Mesendoderm (in vitro differentiated cells): ENCODE data around the gene GID4.

Experiments used
- DNase-seq: peaks from one replicate; pipeline ENCODE4 v3.0.0; 2013
- H2AK5ac ChIP-seq: 2 replicates; pipeline ENCODE4 v1.6.1; 2013; ENCODE audit warnings: low read length, inconsistent platforms
- H2BK120ac ChIP-seq: 2 replicates; pipeline ENCODE4 v1.6.1; 2013; ENCODE audit warnings: low read depth, mild to moderate bottlenecking, low read length, moderate library complexity, mixed read lengths
- H2BK15ac ChIP-seq: replicated peaks from 2 replicates; pipeline ENCODE4 v1.6.1; 2013; ENCODE audit warnings: low read depth, mild to moderate bottlenecking, moderate library complexity
- H2BK5ac ChIP-seq: 2 replicates; pipeline ENCODE4 v1.6.1; 2013; ENCODE audit warnings: low read length, inconsistent platforms
- H3K18ac ChIP-seq: 2 replicates; pipeline ENCODE4 v1.6.1; 2013; ENCODE audit warnings: mild to moderate bottlenecking, low read length, mixed read lengths
- H3K23ac ChIP-seq: one replicate; pipeline ENCODE4 v1.6.1; 2013; ENCODE audit warnings: low read length
- H3K27ac ChIP-seq: 2 replicates; pipeline ENCODE4 v1.5.1; 2013; ENCODE audit warnings: low read depth, mild to moderate bottlenecking, inconsistent platforms, low read length, moderate library complexity
- H3K27me3 ChIP-seq: 2 replicates; pipeline ENCODE4 v1.6.1; 2013; ENCODE audit warnings: low read length, control low read depth, mild to moderate bottlenecking, inconsistent platforms; ENCODE audit not compliant: insufficient read depth, poor library complexity
- H3K36me3 ChIP-seq: 2 replicates; pipeline ENCODE4 v1.6.1; 2013; ENCODE audit warnings: low read length, inconsistent platforms; ENCODE audit not compliant: control insufficient read depth, insufficient read depth
- H3K4ac ChIP-seq: one replicate; pipeline ENCODE4 v1.6.1; 2013; ENCODE audit warnings: low read depth, mild to moderate bottlenecking, low read length, moderate library complexity
- H3K4me1 ChIP-seq: 2 replicates; pipeline ENCODE4 v1.6.1; 2013; ENCODE audit warnings: low read depth, low read length, inconsistent platforms; ENCODE audit not compliant: control insufficient read depth
- H3K4me2 ChIP-seq: 2 replicates; pipeline ENCODE4 v1.6.1; 2013; ENCODE audit warnings: low read length
- H3K4me3 ChIP-seq: 2 replicates; pipeline ENCODE4 v1.5.1; 2013; ENCODE audit warnings: mild to moderate bottlenecking, low read length
- H3K56ac ChIP-seq: one replicate; pipeline ENCODE4 v1.6.1; 2013; ENCODE audit warnings: low read length
- H3K79me1 ChIP-seq: 2 replicates; pipeline ENCODE4 v1.6.1; 2013; ENCODE audit warnings: low read length, inconsistent platforms
- H3K79me2 ChIP-seq: 2 replicates; pipeline ENCODE4 v1.6.1; 2013; ENCODE audit warnings: mild to moderate bottlenecking, low read length; ENCODE audit not compliant: control insufficient read depth, insufficient read depth
- H3K9ac ChIP-seq: 2 replicates; pipeline ENCODE4 v1.6.1; 2013; ENCODE audit warnings: low read length, inconsistent platforms
- H4K5ac ChIP-seq: one replicate; pipeline ENCODE4 v1.6.1; 2013; ENCODE audit warnings: low read length
- H4K8ac ChIP-seq: one replicate; pipeline ENCODE4 v1.6.1; 2013; ENCODE audit warnings: low read depth, mild to moderate bottlenecking, control low read depth, low read length, moderate library complexity
- WGBS: extraction: QIAGEN DNeasy Blood & Tissue Kit; methylation state at CpG from one replicate; pipeline ENCODE4 v1.1.7; 2013; ENCODE audit warnings: low lambda C conversion rate, missing lambda C conversion rate; ENCODE audit not compliant: insufficient coverage; ENCODE audit errors: extremely low coverage; 5-methylcytosine and 5-hydroxymethylcytosine counted together

Gene GID4

DNA sequence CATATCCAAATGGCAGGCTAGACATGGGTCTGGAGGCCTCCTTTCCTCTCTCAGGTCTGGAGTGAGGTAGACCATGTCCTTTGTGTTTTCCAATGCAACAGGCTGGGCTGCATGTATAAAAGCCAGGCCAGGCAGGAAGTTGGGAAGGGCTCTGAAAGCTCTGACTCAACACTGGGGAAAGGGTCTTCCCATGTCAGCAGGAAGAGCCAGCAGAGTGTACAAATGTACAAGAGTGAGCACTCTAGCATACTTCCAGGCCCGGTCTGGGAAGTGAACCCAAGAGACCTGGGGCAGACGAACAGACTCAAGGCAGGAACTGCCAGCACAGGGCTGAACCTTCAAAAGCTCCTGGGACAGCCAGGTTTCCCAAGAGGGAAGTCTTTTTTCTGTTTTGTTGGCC is 7.3 kb upstream of the GID4 start:
- Histone ChIP-seq H3K4ac (no peak overlapping the region), H3K4me3 (no peak overlapping the region), H3K4me2 (no peak overlapping the region), H4K5ac (no peak overlapping the region), H3K27ac (no peak overlapping the region), H3K18ac (no peak overlapping the region), H2AK5ac (no peak overlapping the region), H3K27me3 (no peaks in the 10 kb centered on the region), H3K79me1 (no peaks in the 10 kb centered on the region), H2BK120ac (no peak overlapping the region), H3K36me3 (no peaks in the 10 kb centered on the region), H3K4me1 (peaks cover 2% of the 10 kb centered on the region), H3K56ac (no peak overlapping the region), H4K8ac (no peak overlapping the region), H2BK15ac (no peak overlapping the region), H3K9ac (no peak overlapping the region), H2BK5ac (no peak overlapping the region), H3K23ac (no peak overlapping the region), H3K79me2 (no peaks in the 10 kb centered on the region)
- WGBS, result no CpG with 5 or more reads among the region's 2 CpGs
- DNase-seq, result no peak

DNA sequence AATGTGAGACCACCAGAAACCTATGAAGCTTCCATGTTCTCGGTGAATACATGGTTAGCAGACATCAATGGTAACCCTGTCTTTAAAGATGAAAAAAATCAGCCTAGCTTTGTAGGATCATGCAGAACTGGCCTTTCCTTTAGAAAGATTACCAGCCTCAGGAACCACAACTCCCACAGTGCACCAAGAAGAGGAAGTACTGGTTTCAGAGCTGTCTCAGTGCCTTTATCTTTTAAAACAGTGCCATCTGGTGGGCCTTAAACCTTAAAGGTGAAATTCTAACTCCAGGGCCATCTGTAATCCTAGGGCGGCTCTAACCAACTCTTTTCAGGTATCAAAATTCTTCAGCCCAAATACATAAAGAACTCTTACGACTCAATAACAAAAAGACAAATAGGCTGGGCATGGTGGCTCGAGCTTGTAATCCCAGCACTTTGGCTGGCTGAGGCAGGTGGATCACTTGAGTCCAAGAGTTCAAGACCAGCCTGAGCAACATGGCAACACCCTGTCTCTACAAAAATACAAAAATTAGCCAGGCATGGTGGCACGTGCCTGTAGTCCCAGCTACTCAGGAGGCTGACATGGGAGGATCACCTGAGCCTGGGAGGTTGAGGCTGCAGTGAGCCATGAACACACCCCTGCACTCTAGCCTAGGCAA is 5.6 kb upstream of the GID4 start:
- Histone ChIP-seq H3K27ac (no peak overlapping the region), H4K8ac (no peak overlapping the region), H3K79me1 (peaks cover 6% of the 10 kb centered on the region), H3K4me3 (no peak overlapping the region), H3K56ac (no peak overlapping the region), H2AK5ac (no peak overlapping the region), H3K23ac (no peak overlapping the region), H2BK120ac (no peak overlapping the region), H2BK15ac (no peak overlapping the region), H3K4me1 (peaks cover 6% of the 10 kb centered on the region), H3K4me2 (no peak overlapping the region), H3K27me3 (no peaks in the 10 kb centered on the region), H3K79me2 (no peaks in the 10 kb centered on the region), H3K36me3 (no peaks in the 10 kb centered on the region), H3K18ac (no peak overlapping the region), H3K9ac (no peak overlapping the region), H4K5ac (no peak overlapping the region), H3K4ac (no peak overlapping the region), H2BK5ac (no peak overlapping the region)
- DNase-seq, result peak; percentile 91
- no CpG with 5 or more reads among the region's 5 CpGs for WGBS

DNA sequence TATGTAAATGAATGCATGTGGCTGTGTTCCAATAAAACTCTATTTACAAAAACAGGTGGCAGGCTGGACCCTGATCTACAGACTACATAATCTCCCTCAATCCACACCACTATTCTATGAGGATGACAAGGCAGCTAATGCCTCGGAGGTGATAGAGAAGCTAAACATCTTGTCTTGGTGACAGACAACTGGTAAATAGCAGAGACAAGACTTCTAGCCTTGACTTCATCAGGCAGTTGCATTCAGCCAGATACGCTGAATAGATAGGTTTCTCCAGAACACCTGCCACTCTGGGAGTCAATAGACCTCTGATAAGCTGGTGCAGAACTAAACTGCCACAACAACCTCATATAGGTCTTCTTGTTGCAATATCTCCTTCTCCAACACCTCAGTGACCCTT is 3.5 kb upstream of the GID4 start:
- Histone ChIP-seq H2BK15ac (no peak overlapping the region), H3K79me2 (no peaks in the 10 kb centered on the region), H4K5ac (no peak overlapping the region), H3K27me3 (no peaks in the 10 kb centered on the region), H3K56ac (no peak overlapping the region), H2BK5ac (no peak overlapping the region), H3K23ac (no peak overlapping the region), H3K18ac (no peak overlapping the region), H3K36me3 (no peaks in the 10 kb centered on the region), H4K8ac (no peak overlapping the region), H3K9ac (no peak overlapping the region), H3K4me2 (no peak overlapping the region), H2BK120ac (no peak overlapping the region), H3K79me1 (peaks cover 10% of the 10 kb centered on the region), H3K4ac (no peak overlapping the region), H3K4me1 (peaks cover 7% of the 10 kb centered on the region), H3K4me3 (no peak overlapping the region), H2AK5ac (no peak overlapping the region), H3K27ac (no peak overlapping the region)
- no CpG with 5 or more reads among the region's 2 CpGs for WGBS
- peak; percentile 86 for DNase-seq

DNA sequence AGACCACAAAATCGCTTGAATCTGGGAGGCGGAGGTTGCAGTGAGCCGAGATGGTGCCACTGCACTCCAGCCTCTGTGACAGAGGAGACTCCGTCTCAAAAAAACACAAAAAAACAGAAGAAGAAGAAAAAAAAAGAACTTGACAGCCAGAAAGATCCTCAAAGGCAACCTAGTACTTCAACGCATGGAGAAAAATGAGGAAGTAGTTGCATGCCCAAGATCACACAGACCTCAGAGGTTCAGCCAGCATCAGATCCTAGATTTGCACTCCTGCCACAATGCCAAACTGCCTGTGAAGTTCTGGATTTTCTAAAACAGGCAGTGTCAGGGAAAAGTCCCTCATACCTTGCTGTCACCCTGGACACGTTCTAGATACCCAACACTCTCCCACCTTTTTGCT is 1.7 kb upstream of the GID4 start:
- Histone ChIP-seq H2BK5ac (no peak overlapping the region), H3K9ac (no peak overlapping the region), H3K4me3 (no peak overlapping the region), H3K56ac (peak overlapping the region; percentile 46), H3K18ac (no peak overlapping the region), H2BK15ac (no peak overlapping the region), H4K8ac (no peak overlapping the region), H3K79me2 (peaks cover 2% of the 10 kb centered on the region), H3K36me3 (no peaks in the 10 kb centered on the region), H3K4me2 (no peak overlapping the region), H3K4ac (no peak overlapping the region), H3K79me1 (peaks cover 14% of the 10 kb centered on the region), H3K23ac (no peak overlapping the region), H3K4me1 (peaks cover 7% of the 10 kb centered on the region), H2BK120ac (no peak overlapping the region), H4K5ac (no peak overlapping the region), H2AK5ac (no peak overlapping the region), H3K27ac (no peak overlapping the region), H3K27me3 (no peaks in the 10 kb centered on the region)
- DNase-seq, result no peak
- no CpG with 5 or more reads among the region's 6 CpGs for WGBS

DNA sequence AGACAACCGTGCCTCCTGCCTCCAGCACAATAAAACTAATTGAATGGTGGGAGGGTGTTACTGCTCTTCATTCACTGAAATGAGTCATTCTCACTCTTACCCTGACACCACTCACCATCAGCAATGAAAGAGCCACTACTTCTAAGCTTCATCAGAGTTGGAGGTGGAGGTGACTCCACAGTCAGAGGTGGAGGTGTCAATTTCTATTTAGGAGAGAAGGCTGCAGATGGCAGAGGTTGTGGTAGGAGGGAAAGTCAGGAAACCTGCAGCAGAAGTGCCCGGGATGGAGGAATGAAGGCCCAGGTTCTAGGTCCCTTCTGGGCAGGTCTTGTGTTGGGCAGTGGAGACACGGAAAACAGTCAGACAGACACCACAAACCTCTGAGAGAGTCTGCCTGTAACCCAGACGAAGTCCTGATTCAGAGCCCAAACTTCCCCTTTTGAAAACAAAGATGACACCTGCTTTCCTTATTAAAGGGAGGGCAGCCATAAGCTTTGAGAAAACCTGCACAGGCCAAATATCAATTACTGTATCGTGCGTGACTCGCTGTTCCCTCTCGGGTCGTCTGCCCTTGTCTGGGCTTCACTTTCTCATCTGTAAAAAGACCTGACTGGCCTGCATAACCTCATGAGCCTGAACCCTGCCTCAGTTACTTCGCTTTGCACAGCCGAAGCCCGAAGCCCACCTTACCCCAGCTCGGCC is 908 bp upstream of the GID4 start:
- no peak overlapping the region for H2BK15ac ChIP-seq
- peak overlapping the region; percentile 39 for H3K18ac ChIP-seq
- H3K56ac ChIP-seq, result peak overlapping the region; percentile 83
- no peak overlapping the region for H3K4ac ChIP-seq
- H4K8ac ChIP-seq, result no peak overlapping the region
- no peak overlapping the region for H3K27ac ChIP-seq
- H2AK5ac ChIP-seq, result no peak overlapping the region
- H3K79me1 ChIP-seq, result peaks cover 14% of the 10 kb centered on the region
- peaks cover 7% of the 10 kb centered on the region for H3K4me1 ChIP-seq
- no peaks in the 10 kb centered on the region for H3K36me3 ChIP-seq
- no peak overlapping the region for H4K5ac ChIP-seq
- peak; percentile 24 for DNase-seq
- peaks cover 2% of the 10 kb centered on the region for H3K79me2 ChIP-seq
- no peaks in the 10 kb centered on the region for H3K27me3 ChIP-seq
- H3K9ac ChIP-seq, result peak overlapping the region; percentile 73
- H2BK120ac ChIP-seq, result no peak overlapping the region
- peak overlapping the region; percentile 54 for H3K4me3 ChIP-seq
- no CpG with 5 or more reads among the region's 13 CpGs for WGBS
- H3K23ac ChIP-seq, result no peak overlapping the region
- H3K4me2 ChIP-seq, result peak overlapping the region; percentile 91
- no peak overlapping the region for H2BK5ac ChIP-seq
